HepG2 (cell line): Measurements from ENCODE around the gene CARD19. TPM values are rescaled to one million over a fixed set of nuclear protein-coding genes. Genes with fewer than 3 reads are reported as not detected.

Experiments used
- BCL6 ChIP-seq: IDR thresholded peaks from 2 replicates; pipeline ENCODE4 v1.6.1; 2016; ENCODE audit warnings: missing genetic modification reagents, missing compliant biosample characterization
- CHCHD3 ChIP-seq: sonication (generic); formaldehyde crosslinking; IDR thresholded peaks from 2 replicates; pipeline ENCODE4 v1.8.0; 2022; ENCODE audit warnings: mild to moderate bottlenecking, missing genetic modification reagents, moderate library complexity
- ELF1 ChIP-seq: sonication (generic); formaldehyde crosslinking; IDR thresholded peaks from 2 replicates; pipeline ENCODE4 v1.4.0; 2020; ENCODE audit warnings: missing genetic modification reagents
- EZH2 ChIP-seq: conservative IDR thresholded peaks from 2 replicates; pipeline ENCODE4 v1.6.1; 2012; ENCODE audit warnings: mild to moderate bottlenecking, low read depth, low read length, moderate library complexity
- IKZF4 ChIP-seq: sonication (generic); formaldehyde crosslinking; IDR thresholded peaks from 2 replicates; pipeline ENCODE4 v1.5.1; 2020; ENCODE audit warnings: borderline replicate concordance, mild to moderate bottlenecking, low read depth, missing genetic modification reagents; ENCODE audit errors: not compliant biosample characterization
- POLR2G ChIP-seq: fragments of 200-400 bp; formaldehyde crosslinking; IDR thresholded peaks from 2 replicates; pipeline ENCODE4 v1.6.1; 2018; ENCODE audit warnings: mild to moderate bottlenecking, low read depth, low read length, moderate library complexity
- SMAD9 ChIP-seq: sonication (generic); formaldehyde crosslinking; IDR thresholded peaks from 2 replicates; pipeline ENCODE4 v1.5.1; 2020; ENCODE audit warnings: mild to moderate bottlenecking, missing genetic modification reagents
- TAF15 ChIP-seq: fragments of 200-400 bp; formaldehyde crosslinking; IDR thresholded peaks from one replicate; pipeline ENCODE4 v1.6.1; 2018; ENCODE audit warnings: mild to moderate bottlenecking, low read depth, low read length; ENCODE audit not compliant: poor library complexity, severe bottlenecking
- ZNF142 ChIP-seq: sonication (generic); formaldehyde crosslinking; IDR thresholded peaks from 2 replicates; pipeline ENCODE4 v1.4.0; 2020; ENCODE audit warnings: missing genetic modification reagents
- ZNF264 ChIP-seq: sonication (generic); formaldehyde crosslinking; IDR thresholded peaks from 2 replicates; pipeline ENCODE4 v1.4.0; 2020; ENCODE audit warnings: missing genetic modification reagents
- ZNF33B ChIP-seq: sonication (generic); formaldehyde crosslinking; IDR thresholded peaks from 2 replicates; pipeline ENCODE4 v1.5.1; 2020; ENCODE audit warnings: mild to moderate bottlenecking, missing genetic modification reagents
- ZNF446 ChIP-seq: sonication (generic); formaldehyde crosslinking; IDR thresholded peaks from 2 replicates; pipeline ENCODE4 v1.5.0; 2020; ENCODE audit warnings: mild to moderate bottlenecking, missing genetic modification reagents
- ZNF777 ChIP-seq: sonication (generic); formaldehyde crosslinking; IDR thresholded peaks from 2 replicates; pipeline ENCODE4 v1.4.0; 2020; ENCODE audit warnings: missing genetic modification reagents
- ZNF781 ChIP-seq: sonication (generic); formaldehyde crosslinking; IDR thresholded peaks from 2 replicates; pipeline ENCODE4 v1.5.1; 2020; ENCODE audit warnings: borderline replicate concordance, mild to moderate bottlenecking, missing genetic modification reagents; ENCODE audit errors: not compliant biosample characterization
- ZZZ3 ChIP-seq: sonication (generic); formaldehyde crosslinking; IDR thresholded peaks from 2 replicates; pipeline ENCODE4 v1.4.0; 2020; ENCODE audit warnings: missing genetic modification reagents, mild to moderate bottlenecking, borderline replicate concordance
- polyA plus RNA-seq, 8 experiments: library from polyadenylated mRNA; depleted of rRNA in 3 of 8; stranded (reverse) in 7 of 8; unstranded in 1 of 8; fragments of >200 nt; fragmentation: Illumina TruSeq in 4 of 8; extraction: Trizol in 4 of 8; gene quantifications; 2 replicates each; pipeline versions ENCODE4 v1.2.1 to v1.2.3, GENCODE V29; 2011 to 2016; ENCODE audit warnings: low read depth in 4 of 8, missing spikeins in 1 of 8, mixed read lengths in 1 of 8; ENCODE audit not compliant: insufficient read depth in 1 of 8
- total RNA-seq, 5 experiments: library from RNA; depleted of rRNA; stranded (reverse); fragments of >200 nt; fragmentation: Illumina TruSeq; extraction: Trizol; gene quantifications; 2 replicates each; pipeline ENCODE4 v1.2.3, GENCODE V29; 2016; ENCODE audit warnings: low read depth in 1 of 5
- TF ChIP-seq, protein P1 (sequence below): sonication (generic); formaldehyde crosslinking; conservative IDR thresholded peaks from 2 replicates; pipeline ENCODE4 v1.4.0; 2020; ENCODE audit warnings: missing genetic modification reagents
- TF ChIP-seq, protein P2 (sequence below): fragments of 450-650 bp; IDR thresholded peaks from 2 replicates; pipeline ENCODE4 v1.6.1; 2016
- TF ChIP-seq, protein P3 (sequence below): sonication (generic); formaldehyde crosslinking; conservative IDR thresholded peaks from 2 replicates; pipeline ENCODE4 v1.8.0; 2022; ENCODE audit warnings: missing genetic modification reagents

The CARD19 gene
- total and polyA plus RNA-seq, 2 of the 13 experiments (the other 11 are each of a cell fraction or from before 2014, with no cell fraction given) = 18.4 to 47.2 TPM

DNA sequence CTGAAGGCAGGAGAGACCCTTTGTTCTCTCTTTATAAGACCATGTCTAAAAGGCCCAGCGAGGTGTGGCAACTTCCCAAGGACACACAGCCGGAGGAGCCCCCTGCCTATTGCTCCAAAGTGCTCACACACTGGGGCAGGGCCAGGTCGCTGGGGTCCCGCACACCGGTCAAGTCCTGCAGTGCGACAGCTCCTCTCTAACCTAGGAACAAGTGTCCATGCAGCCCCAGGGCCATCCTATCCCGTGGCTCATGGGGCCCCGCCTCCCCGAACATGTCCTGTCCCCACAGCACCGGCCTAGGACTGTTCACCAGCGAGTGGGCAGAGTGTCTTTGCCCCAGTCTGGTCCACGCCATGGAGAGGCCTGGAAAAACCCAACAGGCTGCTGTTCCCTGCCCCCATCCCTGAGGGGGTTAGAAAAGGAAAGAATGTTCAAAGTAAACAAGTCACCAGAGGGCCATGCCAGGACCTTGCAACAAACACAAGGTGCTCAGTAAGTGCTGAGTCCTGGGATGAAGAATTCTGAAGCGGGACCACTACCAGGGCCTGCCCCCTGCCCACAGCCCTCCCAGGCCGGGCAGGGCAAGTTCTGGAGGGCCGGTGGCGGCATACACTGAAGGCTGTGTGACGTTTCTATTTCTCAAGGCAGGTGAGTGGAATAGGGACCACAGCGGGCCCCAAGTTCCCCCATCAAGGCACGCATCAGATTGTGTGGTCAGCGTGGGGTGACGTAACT is 37.1 kb downstream of the CARD19 start (continued):
- TF ChIP-seq, protein P1, sequence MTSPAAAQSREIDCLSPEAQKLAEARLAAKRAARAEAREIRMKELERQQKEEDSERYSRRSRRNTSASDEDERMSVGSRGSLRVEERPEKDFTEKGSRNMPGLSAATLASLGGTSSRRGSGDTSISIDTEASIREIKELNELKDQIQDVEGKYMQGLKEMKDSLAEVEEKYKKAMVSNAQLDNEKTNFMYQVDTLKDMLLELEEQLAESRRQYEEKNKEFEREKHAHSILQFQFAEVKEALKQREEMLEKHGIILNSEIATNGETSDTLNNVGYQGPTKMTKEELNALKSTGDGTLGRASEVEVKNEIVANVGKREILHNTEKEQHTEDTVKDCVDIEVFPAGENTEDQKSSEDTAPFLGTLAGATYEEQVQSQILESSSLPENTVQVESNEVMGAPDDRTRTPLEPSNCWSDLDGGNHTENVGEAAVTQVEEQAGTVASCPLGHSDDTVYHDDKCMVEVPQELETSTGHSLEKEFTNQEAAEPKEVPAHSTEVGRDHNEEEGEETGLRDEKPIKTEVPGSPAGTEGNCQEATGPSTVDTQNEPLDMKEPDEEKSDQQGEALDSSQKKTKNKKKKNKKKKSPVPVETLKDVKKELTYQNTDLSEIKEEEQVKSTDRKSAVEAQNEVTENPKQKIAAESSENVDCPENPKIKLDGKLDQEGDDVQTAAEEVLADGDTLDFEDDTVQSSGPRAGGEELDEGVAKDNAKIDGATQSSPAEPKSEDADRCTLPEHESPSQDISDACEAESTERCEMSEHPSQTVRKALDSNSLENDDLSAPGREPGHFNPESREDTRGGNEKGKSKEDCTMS (CRISPR knock-in tag) = no peak
- TF ChIP-seq, protein P2, sequence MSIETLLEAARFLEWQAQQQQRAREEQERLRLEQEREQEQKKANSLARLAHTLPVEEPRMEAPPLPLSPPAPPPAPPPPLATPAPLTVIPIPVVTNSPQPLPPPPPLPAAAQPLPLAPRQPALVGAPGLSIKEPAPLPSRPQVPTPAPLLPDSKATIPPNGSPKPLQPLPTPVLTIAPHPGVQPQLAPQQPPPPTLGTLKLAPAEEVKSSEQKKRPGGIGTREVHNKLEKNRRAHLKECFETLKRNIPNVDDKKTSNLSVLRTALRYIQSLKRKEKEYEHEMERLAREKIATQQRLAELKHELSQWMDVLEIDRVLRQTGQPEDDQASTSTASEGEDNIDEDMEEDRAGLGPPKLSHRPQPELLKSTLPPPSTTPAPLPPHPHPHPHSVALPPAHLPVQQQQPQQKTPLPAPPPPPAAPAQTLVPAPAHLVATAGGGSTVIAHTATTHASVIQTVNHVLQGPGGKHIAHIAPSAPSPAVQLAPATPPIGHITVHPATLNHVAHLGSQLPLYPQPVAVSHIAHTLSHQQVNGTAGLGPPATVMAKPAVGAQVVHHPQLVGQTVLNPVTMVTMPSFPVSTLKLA = no peak
- TF ChIP-seq ZNF777 (CRISPR knock-in tag) (no peak), POLR2G (no peak), CHCHD3 (CRISPR knock-in tag) (no peak), ZNF446 (no peak), ZNF33B (CRISPR knock-in tag) (no peak), BCL6 (CRISPR knock-in tag) (no peak), IKZF4 (no peak), ELF1 (no peak), ZNF142 (no peak), ZNF781 (CRISPR knock-in tag) (no peak), SMAD9 (CRISPR knock-in tag) (no peak), EZH2 (no peak), ZZZ3 (CRISPR knock-in tag) (no peak), TAF15 (no peak), ZNF264 (CRISPR knock-in tag) (peak; percentile 40; the same call in 1 of the 2 replicates)
- TF ChIP-seq, protein P3, sequence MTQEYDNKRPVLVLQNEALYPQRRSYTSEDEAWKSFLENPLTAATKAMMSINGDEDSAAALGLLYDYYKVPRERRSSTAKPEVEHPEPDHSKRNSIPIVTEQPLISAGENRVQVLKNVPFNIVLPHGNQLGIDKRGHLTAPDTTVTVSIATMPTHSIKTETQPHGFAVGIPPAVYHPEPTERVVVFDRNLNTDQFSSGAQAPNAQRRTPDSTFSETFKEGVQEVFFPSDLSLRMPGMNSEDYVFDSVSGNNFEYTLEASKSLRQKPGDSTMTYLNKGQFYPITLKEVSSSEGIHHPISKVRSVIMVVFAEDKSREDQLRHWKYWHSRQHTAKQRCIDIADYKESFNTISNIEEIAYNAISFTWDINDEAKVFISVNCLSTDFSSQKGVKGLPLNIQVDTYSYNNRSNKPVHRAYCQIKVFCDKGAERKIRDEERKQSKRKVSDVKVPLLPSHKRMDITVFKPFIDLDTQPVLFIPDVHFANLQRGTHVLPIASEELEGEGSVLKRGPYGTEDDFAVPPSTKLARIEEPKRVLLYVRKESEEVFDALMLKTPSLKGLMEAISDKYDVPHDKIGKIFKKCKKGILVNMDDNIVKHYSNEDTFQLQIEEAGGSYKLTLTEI (CRISPR knock-in tag) = no peak
